ENCODE measurements around the gene DDR1. TPM values are rescaled to one million over a fixed set of nuclear protein-coding genes. Genes with fewer than 3 reads are reported as not detected.
"Not testable (repeated sequence)": the region's sequence is repeated elsewhere in the genome, so short reads cannot be mapped to it uniquely, and the experiment has no call there.

Gene DDR1
- total RNA-seq, 2 experiments from 2014 or later: 6.3 to 7.4 TPM

- H3K9me3 Mint-ChIP-seq (ENCODE audit: insufficient read depth); H3K36me3 Mint-ChIP-seq (ENCODE audit: low read depth); DNase-seq; H3K27me3 Mint-ChIP-seq (ENCODE audit: low read depth); ATAC-seq; H3K4me3 Mint-ChIP-seq; POLR2A ChIA-PET; H3K27ac Mint-ChIP-seq: not testable (repeated sequence)
- H3K4me1 Mint-ChIP-seq (ENCODE audit: low read depth): peaks cover 13% of the 10 kb centered on the region
- CTCF ChIA-PET: interaction anchor here (1.5 to 2.5 kb wide), 2 partner anchors 12 to 230 kb away, joined by 3 to 9 read pairs; partner anchors contain the start of gene VARS2
These were observed 17.9 kb downstream of the DDR1 start for GRCh38 chr6:30902196-30902595.

GRCh38 chr6:30902709-30903108 is 18.4 kb downstream of the DDR1 start:
- no peak for ATAC-seq
- H3K4me1 Mint-ChIP-seq (ENCODE audit: low read depth): peaks cover 16% of the 10 kb centered on the region
- H3K9me3 Mint-ChIP-seq (ENCODE audit: insufficient read depth): no peaks in the 10 kb centered on the region
- no peaks in the 10 kb centered on the region for H3K27me3 Mint-ChIP-seq (ENCODE audit: low read depth)
- H3K36me3 Mint-ChIP-seq (ENCODE audit: low read depth): no peaks in the 10 kb centered on the region
- no peak overlapping the region for H3K4me3 Mint-ChIP-seq
- no peak for DNase-seq
- no peak overlapping the region for H3K27ac Mint-ChIP-seq
- ChIA-PET CTCF (interaction anchor here (1.5 to 2.5 kb wide), 2 partner anchors 12 to 230 kb away, joined by 3 to 9 read pairs; partner anchors contain the start of gene VARS2), POLR2A (no interaction called here)

- no peak overlapping the region for H3K4me3 Mint-ChIP-seq
- H3K4me1 Mint-ChIP-seq (ENCODE audit: low read depth): peaks cover 21% of the 10 kb centered on the region
- no peak for ATAC-seq
- H3K27me3 Mint-ChIP-seq (ENCODE audit: low read depth): no peaks in the 10 kb centered on the region
- H3K27ac Mint-ChIP-seq: no peak overlapping the region
- no peak for DNase-seq
- ChIA-PET CTCF (interaction anchor here (4.9 kb wide), 1 partner anchor 12 kb away, joined by 26 read pairs; the partner anchor contains the start of gene VARS2), POLR2A (no interaction called here)
- no peaks in the 10 kb centered on the region for H3K9me3 Mint-ChIP-seq (ENCODE audit: insufficient read depth)
- H3K36me3 Mint-ChIP-seq (ENCODE audit: low read depth): no peaks in the 10 kb centered on the region
These were observed 18.9 kb downstream of the DDR1 start for GRCh38 chr6:30903236-30903635.

- H3K4me3 Mint-ChIP-seq: peak overlapping the region; percentile 99
- not testable (repeated sequence) for H3K9me3 Mint-ChIP-seq (ENCODE audit: insufficient read depth); H3K27me3 Mint-ChIP-seq (ENCODE audit: low read depth); H3K27ac Mint-ChIP-seq; DNase-seq; ATAC-seq
- CTCF ChIA-PET: interaction anchor here (0.9 to 4.9 kb wide), 12 partner anchors 8 to 459 kb away, joined by 3 to 26 read pairs (median 6); partner anchors contain the start of gene VARS2
- POLR2A ChIA-PET: interaction anchor here (0.6 to 1.0 kb wide), 2 partner anchors 10 to 11 kb away, joined by 3 read pairs; no protein-coding TSS in a partner anchor
- peaks cover 28% of the 10 kb centered on the region for H3K4me1 Mint-ChIP-seq (ENCODE audit: low read depth)
- peaks cover 12% of the 10 kb centered on the region for H3K36me3 Mint-ChIP-seq (ENCODE audit: low read depth)
These were observed 23.0 kb downstream of the DDR1 start for GRCh38 chr6:30907290-30907757.

GRCh38 chr6:30907758-30908591 is 23.7 kb downstream of the DDR1 start, which contains the start of gene GTF2H4:
TSS of gene GTF2H4 (plus strand) at chr6:30908207.
- ChIA-PET POLR2A (interaction anchor here (0.6 to 1.0 kb wide), 2 partner anchors 9 to 11 kb away, joined by 3 read pairs; no protein-coding TSS in a partner anchor), CTCF (interaction anchor here (0.9 to 4.9 kb wide), 10 partner anchors 7 to 229 kb away, joined by 3 to 26 read pairs (median 6); partner anchors contain the start of gene VARS2)
- Mint-ChIP-seq H3K9me3 (ENCODE audit: insufficient read depth) (no peaks in the 10 kb centered on the region), H3K4me3 (peak within 1 kb of the TSS; percentile 99), H3K27ac (peak within 1 kb of the TSS; percentile 66), H3K36me3 (ENCODE audit: low read depth) (peaks cover 18% of the 10 kb centered on the region), H3K4me1 (ENCODE audit: low read depth) (peaks cover 22% of the 10 kb centered on the region), H3K27me3 (ENCODE audit: low read depth) (no peaks in the 10 kb centered on the region)
- ATAC-seq (peak; percentile 98), DNase-seq (peak; percentile 96)

- Mint-ChIP-seq H3K4me3 (peak overlapping the region; percentile 99), H3K27me3 (ENCODE audit: low read depth) (no peaks in the 10 kb centered on the region), H3K4me1 (ENCODE audit: low read depth) (peaks cover 28% of the 10 kb centered on the region), H3K36me3 (ENCODE audit: low read depth) (peaks cover 23% of the 10 kb centered on the region), H3K9me3 (ENCODE audit: insufficient read depth) (no peaks in the 10 kb centered on the region), H3K27ac (peak overlapping the region; percentile 66)
- no peak for ATAC-seq
- ChIA-PET CTCF (interaction anchor here (1.2 to 3.3 kb wide), 5 partner anchors 32 to 230 kb away, joined by 3 to 15 read pairs (median 5); no protein-coding TSS in a partner anchor), POLR2A (no interaction called here)
- DNase-seq: no peak
These were observed 24.4 kb downstream of the DDR1 start for GRCh38 chr6:30908700-30909099.

GRCh38 chr6:30910473-30910872 is 26.2 kb downstream of the DDR1 start:
- Mint-ChIP-seq H3K4me1 (ENCODE audit: low read depth) (peaks cover 40% of the 10 kb centered on the region), H3K36me3 (ENCODE audit: low read depth) (peaks cover 23% of the 10 kb centered on the region)
- DNase-seq; POLR2A ChIA-PET; H3K27me3 Mint-ChIP-seq (ENCODE audit: low read depth); H3K4me3 Mint-ChIP-seq; ATAC-seq; H3K9me3 Mint-ChIP-seq (ENCODE audit: insufficient read depth); H3K27ac Mint-ChIP-seq: not testable (repeated sequence)
- CTCF ChIA-PET: interaction anchor here (3.0 to 9.3 kb wide), 2 partner anchors 169 to 176 kb away, joined by 9 to 83 read pairs; no protein-coding TSS in a partner anchor

- POLR2A ChIA-PET: no interaction called here
- H3K27ac Mint-ChIP-seq: no peak overlapping the region
- H3K4me1 Mint-ChIP-seq (ENCODE audit: low read depth): peaks cover 41% of the 10 kb centered on the region
- H3K36me3 Mint-ChIP-seq (ENCODE audit: low read depth): peaks cover 36% of the 10 kb centered on the region
- peak overlapping the region; percentile 86 for H3K4me3 Mint-ChIP-seq
- ATAC-seq (no peak), DNase-seq (no peak)
- CTCF ChIA-PET: interaction anchor here (0.5 to 9.3 kb wide), 17 partner anchors 7 to 196 kb away, joined by 3 to 97 read pairs (median 16); partner anchors contain the start of gene MDC1
- no peaks in the 10 kb centered on the region for H3K9me3 Mint-ChIP-seq (ENCODE audit: insufficient read depth)
- no peaks in the 10 kb centered on the region for H3K27me3 Mint-ChIP-seq (ENCODE audit: low read depth)
These were observed 28.6 kb downstream of the DDR1 start for GRCh38 chr6:30912746-30913520.

GRCh38 chr6:30913721-30914075 is 29.4 kb downstream of the DDR1 start:
- Mint-ChIP-seq H3K36me3 (ENCODE audit: low read depth) (peaks cover 41% of the 10 kb centered on the region), H3K4me3 (peak overlapping the region; percentile 86), H3K4me1 (ENCODE audit: low read depth) (peaks cover 34% of the 10 kb centered on the region), H3K27ac (peak overlapping the region; percentile 89), H3K9me3 (ENCODE audit: insufficient read depth) (no peaks in the 10 kb centered on the region), H3K27me3 (ENCODE audit: low read depth) (no peaks in the 10 kb centered on the region)
- POLR2A ChIA-PET: interaction anchor here (0.6 to 1.1 kb wide), 5 partner anchors 22 to 325 kb away, joined by 3 to 4 read pairs (median 3); partner anchors contain the start of gene MRPS18B
- CTCF ChIA-PET: interaction anchor here (0.6 to 9.3 kb wide), 21 partner anchors 8 to 228 kb away, joined by 3 to 97 read pairs (median 11); partner anchors contain the start of gene MDC1
- ATAC-seq (no peak), DNase-seq (no peak)

GRCh38 chr6:30914076-30914853 is 29.9 kb downstream of the DDR1 start, which contains the start of gene VARS2:
TSS of gene VARS2 (plus strand) at chr6:30914238. CDS start at chr6:30914837, 599 bp downstream.
- H3K4me3 Mint-ChIP-seq: peak within 1 kb of the TSS; percentile 86
- ChIA-PET POLR2A (interaction anchor here (0.6 to 1.1 kb wide), 5 partner anchors 21 to 325 kb away, joined by 3 to 4 read pairs (median 3); partner anchors contain the start of gene MRPS18B), CTCF (interaction anchor here (0.6 to 9.3 kb wide), 29 partner anchors 9 to 233 kb away, joined by 3 to 97 read pairs (median 7); partner anchors contain the start of gene DDR1)
- ATAC-seq: peak; percentile 97
- peak; percentile 87 for DNase-seq
- H3K36me3 Mint-ChIP-seq (ENCODE audit: low read depth): peaks cover 43% of the 10 kb centered on the region
- H3K9me3 Mint-ChIP-seq (ENCODE audit: insufficient read depth): no peaks in the 10 kb centered on the region
- peaks cover 29% of the 10 kb centered on the region for H3K4me1 Mint-ChIP-seq (ENCODE audit: low read depth)
- no peaks in the 10 kb centered on the region for H3K27me3 Mint-ChIP-seq (ENCODE audit: low read depth)
- H3K27ac Mint-ChIP-seq: peak within 1 kb of the TSS; percentile 89

Measured in activated CD8-positive, alpha-beta T cell treated with anti-CD3 and anti-CD28 coated beads, Interleukin-2, amount 10 ng/mL, durations not matched to agents 7 days and 5 days (primary cell).